GM12878 (cell line): ENCODE results near the gene AMBRA1. TPM values are rescaled to one million over a fixed set of nuclear protein-coding genes. Genes with fewer than 3 reads are reported as not detected.
A peak's percentile ranks its signal among the peaks of the same experiment; 100 is the strongest.

Experiments used
- ATAC-seq: fragments of 200-7000 bp; cut with Tn5 transposase; 3 replicates; pipeline ENCODE4 v1.9.1; 2020; ENCODE audit warnings: mild to moderate bottlenecking, moderate library complexity
- BruUV-seq: library from RNA; stranded (reverse); fragments of 400-500 nt; replicated peaks from 2 replicates; lab custom pipeline; 2021; lab: Mats Ljungman, UMichigan
- CTCF ChIA-PET: fragments of 300-600 bp; sonication (Branson Sonifier 250); formaldehyde crosslinking; extraction: SDS; loops from one replicate; lab custom pipeline; 2021; ENCODE audit warnings: inconsistent platforms; lab: Yijun Ruan, JAX
- POLR2A ChIA-PET: fragments of 350-600 bp; formaldehyde crosslinking; extraction: SDS; loops from one replicate; lab custom pipeline; 2021; ENCODE audit warnings: inconsistent platforms; lab: Charles Lee
- RAD21 ChIA-PET: fragments of 300-600 bp; sonication (Branson Sonifier 250); formaldehyde crosslinking; loops from one replicate; lab custom pipeline; 2023; ENCODE audit warnings: antibody characterized with exemption; ENCODE audit not compliant: unreplicated experiment; lab: Charles Lee
- SMC1A ChIA-PET: fragments of 300-600 bp; sonication (Branson Sonifier 250); formaldehyde crosslinking; loops from one replicate; lab custom pipeline; 2023; ENCODE audit not compliant: unreplicated experiment, uncharacterized antibody; lab: Charles Lee
- DNase-seq: peaks from one replicate; pipeline ENCODE4 v3.0.0-alpha.2; 2011; ENCODE audit warnings: low read depth, low spot score
- FAIRE-seq: peaks from 3 replicates; lab custom pipeline; 2011; peaks lifted over from hg19 to GRCh38; lab: Jason Lieb, UNC
- H2AFZ ChIP-seq: 2 replicates; pipeline ENCODE4 v1.6.0; 2011; ENCODE audit warnings: low read depth, low read length, control low read depth; ENCODE audit not compliant: control insufficient read depth
- H3K27ac ChIP-seq: 2 replicates; pipeline ENCODE4 v1.5.1; 2011; ENCODE audit warnings: control low read depth; ENCODE audit not compliant: control insufficient read depth, insufficient read depth
- H3K27me3 ChIP-seq, 2 experiments: replicated peaks in 1 of 2; 2 replicates each; pipeline versions ENCODE4 v1.6.0 to v1.6.1; 2011; ENCODE audit warnings: low read length in 1 of 2; ENCODE audit not compliant: control insufficient read depth in 2 of 2, insufficient read depth in 2 of 2
- H3K36me3 ChIP-seq, 2 experiments: 2 replicates each; pipeline ENCODE4 v1.5.1; 2011; ENCODE audit warnings: low read length in 1 of 2; ENCODE audit not compliant: control insufficient read depth in 2 of 2, insufficient read depth in 2 of 2
- H3K4me1 ChIP-seq: 2 replicates; pipeline ENCODE4 v1.6.1; 2011; ENCODE audit warnings: mild to moderate bottlenecking, low read length, moderate library complexity, mixed read lengths; ENCODE audit not compliant: control insufficient read depth, insufficient read depth
- H3K4me2 ChIP-seq: 2 replicates; pipeline ENCODE4 v1.6.0; 2011; ENCODE audit warnings: control low read depth; ENCODE audit not compliant: control insufficient read depth, insufficient read depth
- H3K4me3 ChIP-seq: fragments of 200-600 bp; sonication (generic); 2 replicates; pipeline ENCODE4 v1.5.1; 2016
- H3K79me2 ChIP-seq: 2 replicates; pipeline ENCODE4 v1.6.0; 2011; ENCODE audit warnings: low read length; ENCODE audit not compliant: control insufficient read depth, insufficient read depth
- H3K9ac ChIP-seq: 2 replicates; pipeline ENCODE4 v1.8.0; 2011; ENCODE audit warnings: low read length, control low read depth, mixed read lengths; ENCODE audit not compliant: control insufficient read depth, insufficient read depth
- H3K9me3 ChIP-seq: replicated peaks from 3 replicates; pipeline ENCODE4 v1.5.1; 2011; ENCODE audit warnings: mild to moderate bottlenecking, low read length; ENCODE audit not compliant: control insufficient read depth, insufficient read depth
- H4K20me1 ChIP-seq: 2 replicates; pipeline ENCODE4 v1.6.0; 2011; ENCODE audit not compliant: control insufficient read depth, insufficient read depth
- BHLHE40 ChIP-seq, 2 experiments: fragments of 450-650 bp in 1 of 2; IDR thresholded peaks; 2 replicates each; pipeline ENCODE4 v1.6.1; 2011 to 2017; ENCODE audit warnings: low read depth in 2 of 2, borderline replicate concordance in 1 of 2, improper control_type of control experiment in 1 of 2, low read length in 1 of 2, mild to moderate bottlenecking in 1 of 2
- JUNB ChIP-seq: IDR thresholded peaks from 2 replicates; pipeline ENCODE4 v1.6.1; 2016; ENCODE audit warnings: antibody characterized with exemption, mild to moderate bottlenecking
- LARP7 ChIP-seq: fragments of 450-650 bp; IDR thresholded peaks from 2 replicates; pipeline ENCODE4 v1.6.1; 2017; ENCODE audit warnings: mild to moderate bottlenecking
- MYC ChIP-seq: IDR thresholded peaks from 2 replicates; pipeline ENCODE4 v1.6.1; 2011; ENCODE audit warnings: mild to moderate bottlenecking, low read length, moderate library complexity, inconsistent platforms; ENCODE audit not compliant: insufficient read depth, insufficient replicate concordance, insufficient read length, severe bottlenecking
- PBX3 ChIP-seq: IDR thresholded peaks from 2 replicates; pipeline ENCODE4 v1.6.1; 2011; ENCODE audit warnings: mild to moderate bottlenecking, low read depth, low read length, moderate library complexity; ENCODE audit not compliant: insufficient replicate concordance
- POLR2AphosphoS5 ChIP-seq: IDR thresholded peaks from 2 replicates; pipeline ENCODE4 v1.6.1; 2011; ENCODE audit warnings: mild to moderate bottlenecking, low read length, inconsistent platforms
- SMAD5 ChIP-seq: IDR thresholded peaks from 2 replicates; pipeline ENCODE4 v1.6.1; 2016; ENCODE audit warnings: antibody characterized with exemption, low read depth
- SPI1 ChIP-seq: IDR thresholded peaks from 2 replicates; pipeline ENCODE4 v1.6.1; 2011; ENCODE audit warnings: low read depth, mild to moderate bottlenecking, low read length, moderate library complexity, borderline replicate concordance; ENCODE audit not compliant: insufficient read depth
- SRF ChIP-seq, 2 experiments: IDR thresholded peaks; 2 replicates each; pipeline ENCODE4 v1.6.1; 2011; ENCODE audit warnings: low read depth in 2 of 2, low read length in 2 of 2, mild to moderate bottlenecking in 1 of 2, moderate library complexity in 1 of 2
- STAT1 ChIP-seq: fragments of 450-650 bp; conservative IDR thresholded peaks from 2 replicates; pipeline ENCODE4 v1.6.1; 2014; ENCODE audit warnings: antibody characterized with exemption, mild to moderate bottlenecking
- ZNF274 ChIP-seq: IDR thresholded peaks from one replicate; pipeline ENCODE4 v1.8.0; 2011; ENCODE audit not compliant: insufficient read length, insufficient read depth
- ZSCAN29 ChIP-seq: fragments of 450-650 bp; IDR thresholded peaks from 2 replicates; pipeline ENCODE4 v1.6.1; 2017; ENCODE audit warnings: mild to moderate bottlenecking, moderate library complexity
- WGBS: methylation state at CpG from one replicate; pipeline ENCODE4 v1.1.6; 2016; ENCODE audit warnings: low lambda C conversion rate; ENCODE audit not compliant: insufficient replicate concordance, insufficient coverage; ENCODE audit errors: missing lambda C conversion rate; 5-methylcytosine and 5-hydroxymethylcytosine counted together
- in situ Hi-C: fragments of 300-500 bp; cut with MboI; formaldehyde crosslinking; loops from 9 replicates; pipeline ENCODE4 v1.14.3; 2018; ENCODE audit warnings: mixed read lengths
- intact Hi-C: fragments of 100-400 bp; cut with micrococcal nuclease; formaldehyde crosslinking; loops from one replicate; pipeline ENCODE4 v1.14.2; 2022; ENCODE audit not compliant: unreplicated experiment
- polyA plus RNA-seq, 11 experiments: library from polyadenylated mRNA; depleted of rRNA in 4 of 11; unstranded in 6 of 11; stranded (reverse) in 5 of 11; fragments of >200 nt; fragmentation: Nextera tagmentation in 4 of 11; fragmentation: Illumina TruSeq in 1 of 11; extraction: Ambion mirVana in 4 of 11; extraction: Trizol in 1 of 11; gene quantifications; 1 replicate in 1 of 11; 2 replicates in 10 of 11; pipeline versions ENCODE4 v1.2.1 to v1.2.3, GENCODE V29; 2011 to 2016; ENCODE audit warnings: inconsistent platforms in 2 of 11, missing spikeins in 2 of 11, low read depth in 1 of 11
- total RNA-seq, 4 experiments: library from RNA; depleted of rRNA in 3 of 4; stranded (reverse); fragments of >200 nt in 3 of 4; fragmentation: Illumina TruSeq in 1 of 4; extraction: Trizol in 1 of 4; gene quantifications; 2 replicates each; pipeline versions ENCODE4 v1.2.1 to v1.2.3, GENCODE V29; 2013 to 2021

The AMBRA1 gene
- total and polyA plus RNA-seq, 10 of the 15 experiments (the other 5 are each of a cell fraction or from before 2014, with no cell fraction given): 0.57 to 34.3 (median 13.7) TPM

- 85% methylated on average over 20 of the region's 20 CpGs for WGBS
- in situ Hi-C loops (no loop called here), intact Hi-C loops (no loop called here)
- Histone ChIP-seq H3K9me3 (no peaks in the 10 kb centered on the region), H3K4me3 (peak overlapping the region; percentile 65), H3K4me2 (peak overlapping the region; percentile 86), H3K4me1 (peaks cover 20% of the 10 kb centered on the region), H3K9ac (peak overlapping the region; percentile 86), H3K36me3 (peaks cover 0 to 8% of the 10 kb centered on the region in 2 experiments; a peak in 3 of 4 replicates), H2AFZ (no peak overlapping the region), H3K27ac (peak overlapping the region; percentile 90), H4K20me1 (no peaks in the 10 kb centered on the region), H3K27me3 (no peaks in the 10 kb centered on the region), H3K79me2 (peaks cover 27% of the 10 kb centered on the region)
- peak; percentile 4 for ATAC-seq
- RAD21 ChIA-PET: interaction anchor here (1.2 to 3.1 kb wide), 5 partner anchors 10 to 115 kb away, joined by 3 to 38 read pairs (median 6); partner anchors contain the start of gene DGKZ
- no peak for DNase-seq
- TF ChIP-seq STAT1: no peak
- no peak for TF ChIP-seq POLR2AphosphoS5
- no peak for TF ChIP-seq JUNB
- peak in 1 of 2 experiments; percentile 52; a peak in 1 of 4 replicates for TF ChIP-seq BHLHE40 (IDR thresholded peaks at IDR 0.05; ENCODE audit: borderline replicate concordance in 1 of 2, low read depth in 2 of 2, low read length in 1 of 2)
- no peak for TF ChIP-seq SRF (IDR thresholded peaks at IDR 0.05; ENCODE audit: low read depth in 2 of 2, low read length in 2 of 2)
- no peak for TF ChIP-seq SMAD5
- peak; percentile 12; the same call in 1 of the 2 replicates for TF ChIP-seq SPI1
- TF ChIP-seq LARP7: 0 out of 2 replicates have a peak, but pooled peaks have one; percentile 33
- no peak for TF ChIP-seq MYC
- no peak for TF ChIP-seq PBX3
- TF ChIP-seq ZSCAN29: no peak
- TF ChIP-seq ZNF274: no peak
- POLR2A ChIA-PET: interaction anchor here (1.1 to 3.2 kb wide), 2 partner anchors 14 to 124 kb away, joined by 5 to 32 read pairs; partner anchors contain the start of gene DGKZ
- SMC1A ChIA-PET: interaction anchor here (0.9 to 6.0 kb wide), 4 partner anchors 12 to 176 kb away, joined by 3 to 70 read pairs (median 4); no protein-coding TSS in a partner anchor
- CTCF ChIA-PET: interaction anchor here (1.1 to 15.2 kb wide), 5 partner anchors 11 to 119 kb away, joined by 3 to 423 read pairs (median 5); partner anchors contain the start of gene DGKZ
- no peak for FAIRE-seq
- no TSS peak for BruUV-seq
These were observed 231.4 kb downstream of the AMBRA1 start for GRCh38 chr11:46362156-46363030.
